HG03175 (cell line): ENCODE measurements around the gene HUS1.
"Not testable (repeated sequence)": the region's sequence is repeated elsewhere in the genome, so short reads cannot be mapped to it uniquely, and the experiment has no call there.

Experiments
- ATAC-seq: cut with Tn5 transposase; IDR thresholded peaks from one replicate; pipeline ENCODE4 v1.9.1; 2021; ENCODE audit warnings: mild to moderate bottlenecking, moderate library complexity; ENCODE audit not compliant: unreplicated experiment

HUS1 gene

GRCh38 chr7:47945261-47946015 is 34.0 kb downstream of the HUS1 start:
- ATAC-seq, result peak; percentile 53

DNA sequence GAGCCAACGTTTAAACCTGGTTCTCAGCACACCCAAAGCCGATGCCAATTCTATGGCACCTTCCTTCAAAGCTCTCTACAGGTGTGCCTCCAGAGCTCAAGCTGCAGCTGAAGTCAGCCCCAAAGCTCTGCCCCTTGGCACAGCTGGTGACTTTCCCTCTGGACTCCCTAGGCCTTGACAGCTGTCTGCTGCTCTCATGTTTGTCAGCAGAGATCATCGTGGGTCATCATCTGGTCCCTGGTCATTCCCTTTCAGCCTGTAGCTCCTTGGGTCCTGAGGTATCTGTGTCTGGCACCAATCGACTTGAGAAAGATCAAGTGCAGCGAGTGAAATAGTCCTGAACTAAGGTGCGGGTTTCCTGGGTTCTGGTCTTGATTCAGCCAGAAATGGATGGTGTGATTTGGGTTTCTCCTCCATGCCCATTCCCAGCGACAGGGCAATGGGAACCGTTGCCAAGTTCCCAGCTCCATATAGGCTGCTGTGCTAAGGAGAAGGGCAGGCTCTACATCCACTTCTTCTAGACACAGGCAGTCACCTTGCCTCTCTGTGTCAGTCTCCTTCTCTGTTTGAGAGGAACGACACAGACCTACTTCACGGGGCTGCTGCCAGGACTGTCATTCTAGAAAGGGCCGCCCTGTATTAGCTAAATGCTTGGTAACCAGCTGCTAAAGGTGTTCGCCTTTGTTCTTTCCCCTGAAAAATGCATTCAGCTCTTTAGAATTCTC is 34.7 kb downstream of the HUS1 start:
- ATAC-seq, result no peak

- ATAC-seq, result no peak
These were observed 35.5 kb downstream of the HUS1 start for GRCh38 chr7:47943676-47944474.

- not testable (repeated sequence) for ATAC-seq
These were observed 36.8 kb downstream of the HUS1 start for GRCh38 chr7:47942651-47943050.

DNA sequence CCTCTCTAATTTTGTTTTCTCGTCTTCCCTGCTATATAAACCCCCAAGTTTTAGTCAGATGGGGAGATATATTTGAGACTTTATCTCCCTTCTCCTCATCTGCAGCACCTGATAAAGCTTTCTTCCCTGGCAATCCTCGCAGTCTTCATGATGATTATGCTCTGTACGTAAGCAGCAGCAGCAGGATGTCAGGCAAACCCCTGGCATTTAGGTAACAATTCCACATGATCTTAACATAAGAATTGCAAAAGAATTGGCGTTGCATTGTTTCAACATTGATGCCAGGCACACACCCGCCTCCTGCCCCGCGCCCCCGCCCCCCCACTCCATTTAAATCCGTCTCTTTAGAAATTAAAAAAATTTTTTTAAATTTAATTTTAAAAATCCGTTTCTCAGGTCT is 37.3 kb downstream of the HUS1 start:
- no peak for ATAC-seq

GRCh38 chr7:47941136-47941844 is 38.1 kb downstream of the HUS1 start:
- ATAC-seq, result no peak

DNA sequence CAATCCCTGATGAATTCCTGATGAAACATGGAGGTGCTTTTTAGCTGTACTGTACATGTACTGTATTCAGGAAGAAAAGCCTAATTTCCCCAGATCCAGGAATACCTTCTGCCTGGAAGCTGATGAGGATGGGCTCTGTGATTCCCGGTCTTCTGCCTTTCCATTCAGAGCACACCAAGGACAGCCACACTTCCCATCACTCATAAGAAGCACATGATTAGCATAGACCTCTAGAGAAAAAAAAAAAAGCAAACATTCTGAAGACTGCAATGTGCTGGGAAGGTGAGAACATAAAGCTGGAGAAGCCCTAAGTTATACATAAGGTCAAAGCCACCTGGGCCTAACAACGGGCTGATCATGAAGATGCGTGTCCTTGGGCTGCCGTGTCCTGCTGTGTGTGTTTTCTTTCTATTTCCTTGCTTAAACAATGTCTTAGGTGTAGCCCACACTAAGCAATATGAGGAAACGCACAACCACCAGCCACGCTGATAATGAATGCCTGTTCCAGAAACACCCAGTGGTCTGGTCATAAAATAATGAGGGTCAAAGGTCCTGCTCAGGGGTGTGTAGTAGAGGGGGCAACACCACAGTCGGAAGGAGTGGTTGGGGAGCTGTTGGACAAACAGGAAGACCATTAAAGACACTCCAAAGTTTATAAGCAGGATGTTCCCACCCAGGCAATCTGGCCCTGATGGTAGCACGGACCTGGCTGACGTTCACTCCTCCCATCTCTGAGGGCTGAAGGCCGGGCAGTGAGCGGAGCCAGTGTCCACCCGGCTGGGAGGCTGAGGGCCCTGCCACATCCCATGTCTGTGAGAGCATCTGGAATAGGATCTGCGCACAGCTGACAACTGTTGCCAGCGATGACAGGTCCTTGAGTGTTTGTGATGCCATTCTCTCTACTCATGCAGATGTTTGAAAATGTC is 39.1 kb downstream of the HUS1 start:
- ATAC-seq, result no peak

GRCh38 chr7:47939425-47940036 is 39.9 kb downstream of the HUS1 start:
- ATAC-seq, result no peak

GRCh38 chr7:47938574-47939165 is 40.7 kb downstream of the HUS1 start:
- ATAC-seq, result no peak

GRCh38 chr7:47937711-47938573 is 41.5 kb downstream of the HUS1 start:
- peak; percentile 58 for ATAC-seq

GRCh38 chr7:47937065-47937687 is 42.2 kb downstream of the HUS1 start:
- peak; percentile 95 for ATAC-seq

GRCh38 chr7:47936323-47936722 is 43.1 kb downstream of the HUS1 start:
- ATAC-seq, result no peak

GRCh38 chr7:47935336-47935735 is 44.1 kb downstream of the HUS1 start:
- ATAC-seq, result no peak

DNA sequence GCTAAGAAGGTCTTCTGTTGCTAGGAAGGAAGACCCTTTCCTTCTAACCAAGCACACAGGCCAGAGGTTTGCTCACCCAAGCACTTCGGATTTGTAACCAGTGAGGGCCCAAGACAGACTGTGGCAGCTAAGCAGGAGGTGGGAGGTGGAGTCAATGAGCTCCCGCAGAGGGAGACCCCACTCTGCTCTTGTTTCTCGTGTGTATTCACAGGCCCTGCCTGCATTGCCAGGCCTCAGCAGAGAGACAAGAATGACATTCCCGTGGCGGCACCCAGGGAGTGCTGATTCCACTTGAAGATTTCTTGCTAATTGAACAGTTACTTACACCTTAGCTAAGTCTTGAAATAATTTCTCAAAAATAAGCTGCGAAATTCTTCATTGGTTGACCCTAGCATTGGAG is 44.6 kb downstream of the HUS1 start:
- ATAC-seq, result no peak

- no peak for ATAC-seq
These were observed 46.2 kb downstream of the HUS1 start for GRCh38 chr7:47933215-47933614.

DNA sequence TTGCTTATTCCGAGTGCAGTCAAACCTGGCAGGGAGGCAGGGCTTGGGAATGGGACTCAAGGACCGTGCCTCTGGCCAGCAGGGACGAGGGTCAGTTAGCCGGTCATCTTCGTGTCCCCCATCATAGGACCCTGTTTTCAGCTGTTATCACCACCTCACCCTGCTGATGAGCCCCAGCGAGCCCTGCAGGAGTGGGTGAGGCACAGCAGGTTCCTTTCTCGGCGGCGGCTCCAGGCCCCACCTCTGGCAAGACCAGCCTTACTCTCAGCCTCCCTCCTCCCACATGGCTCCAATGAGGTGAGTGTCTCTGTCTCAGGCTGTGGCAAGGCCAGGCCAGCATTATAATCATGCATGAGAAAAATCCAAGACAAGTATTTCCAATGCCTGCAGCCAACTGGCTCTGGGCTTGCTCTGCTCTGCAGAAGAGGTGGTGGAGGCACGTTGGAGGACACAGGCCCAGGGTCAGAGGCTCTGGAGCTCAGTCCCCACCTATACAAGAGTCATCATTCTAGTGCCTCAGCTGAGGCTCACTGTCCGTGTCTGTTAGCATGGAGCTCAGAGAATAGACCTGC is 46.9 kb downstream of the HUS1 start:
- ATAC-seq, result no peak

DNA sequence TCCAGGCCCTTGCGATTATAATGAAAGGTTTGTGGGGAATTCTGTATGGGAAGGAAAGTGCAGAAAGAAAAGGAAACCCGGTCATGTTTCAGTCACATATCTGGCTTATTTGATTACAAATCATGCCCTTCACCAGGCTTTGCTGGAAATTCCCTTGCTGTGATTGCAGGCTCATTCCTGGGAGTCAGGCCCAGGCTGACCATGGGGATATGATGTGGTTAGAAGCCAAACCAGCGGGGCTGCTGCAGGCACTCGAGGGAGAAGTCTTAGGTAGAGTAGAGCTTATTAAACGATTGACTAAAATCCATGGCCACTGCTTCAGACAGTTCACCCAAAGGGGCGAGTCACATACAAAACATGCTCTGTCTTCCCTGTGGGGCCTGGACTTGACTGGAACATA is 47.4 kb downstream of the HUS1 start:
- no peak for ATAC-seq
